Liver (tissue), 9 donors: ENCODE measurements around the gene IGDCC3. TPM values are rescaled to one million over a fixed set of nuclear protein-coding genes. Genes with fewer than 3 reads are reported as not detected.

ENCODE experiments used
- DNase-seq: peaks from one replicate; pipeline ENCODE4 v3.0.0-alpha.2; 2017; ENCODE audit warnings: low spot score
- H3K27ac ChIP-seq, 2 donors: one replicate each; pipeline ENCODE4 v1.7.0; 2013; ENCODE audit warnings: inconsistent platforms in 2 of 2, low read length in 2 of 2, control low read depth in 1 of 2, low read depth in 1 of 2, mild to moderate bottlenecking in 1 of 2
- H3K27me3 ChIP-seq, 4 donors: one replicate each; pipeline versions ENCODE4 v1.6.1 to v1.7.0; 2013; ENCODE audit warnings: low read length in 3 of 4, inconsistent platforms in 1 of 4, mild to moderate bottlenecking in 1 of 4, moderate library complexity in 1 of 4; ENCODE audit not compliant: control insufficient read depth in 4 of 4, insufficient read depth in 4 of 4
- H3K36me3 ChIP-seq, 4 donors: one replicate each; pipeline versions ENCODE4 v1.6.1 to v1.7.0; 2013; ENCODE audit warnings: low read length in 3 of 4, mild to moderate bottlenecking in 3 of 4, low read depth in 1 of 4, moderate library complexity in 1 of 4; ENCODE audit not compliant: control insufficient read depth in 4 of 4, insufficient read depth in 3 of 4
- H3K4me1 ChIP-seq, 4 donors: one replicate each; pipeline versions ENCODE4 v1.6.1 to v1.7.0; 2013; ENCODE audit warnings: low read length in 3 of 4, mild to moderate bottlenecking in 3 of 4, moderate library complexity in 1 of 4; ENCODE audit not compliant: control insufficient read depth in 4 of 4, insufficient read depth in 4 of 4
- H3K4me3 ChIP-seq, 3 donors: one replicate each; pipeline versions ENCODE4 v1.6.1 to v1.7.0; 2013; ENCODE audit warnings: low read length in 3 of 3, control low read depth in 1 of 3, low read depth in 1 of 3, mild to moderate bottlenecking in 1 of 3
- H3K9ac ChIP-seq, 2 donors: one replicate each; pipeline ENCODE4 v1.7.0; 2013; ENCODE audit warnings: low read length in 2 of 2, mild to moderate bottlenecking in 2 of 2, moderate library complexity in 2 of 2, control low read depth in 1 of 2, low read depth in 1 of 2
- H3K9me3 ChIP-seq, 4 donors: one replicate each; pipeline versions ENCODE4 v1.6.1 to v1.7.0; 2013; ENCODE audit warnings: low read length in 3 of 4; ENCODE audit not compliant: control insufficient read depth in 4 of 4
- ATF3 ChIP-seq: IDR thresholded peaks from 2 replicates; pipeline ENCODE4 v1.6.1; 2016; ENCODE audit warnings: antibody characterized with exemption
- CTCF ChIP-seq: fragments of 150-350 bp; IDR thresholded peaks from 2 replicates; pipeline ENCODE4 v1.5.1; 2017; ENCODE audit warnings: improper control_type of control experiment, low read depth, low read length; ENCODE audit not compliant: missing input control
- EGR1 ChIP-seq, 2 donors: IDR thresholded peaks; 2 replicates each; pipeline ENCODE4 v1.6.1; 2016 to 2018; ENCODE audit warnings: antibody characterized with exemption in 2 of 2, low read depth in 2 of 2
- FOXA1 ChIP-seq: IDR thresholded peaks from 2 replicates; pipeline ENCODE4 v1.6.1; 2016; ENCODE audit warnings: antibody characterized with exemption
- FOXA2 ChIP-seq: IDR thresholded peaks from 2 replicates; pipeline ENCODE4 v1.6.1; 2016; ENCODE audit warnings: antibody characterized with exemption
- GABPA ChIP-seq, 2 donors: IDR thresholded peaks in 1 of 2; conservative IDR thresholded peaks in 1 of 2; 2 replicates each; pipeline ENCODE4 v1.6.1; 2016; ENCODE audit warnings: antibody characterized with exemption in 2 of 2, mild to moderate bottlenecking in 1 of 2, moderate library complexity in 1 of 2
- HNF4A ChIP-seq, 2 donors: conservative IDR thresholded peaks; 2 replicates each; pipeline ENCODE4 v1.6.1; 2016; ENCODE audit warnings: antibody characterized with exemption in 2 of 2, mild to moderate bottlenecking in 2 of 2
- HNF4G ChIP-seq: IDR thresholded peaks from 2 replicates; pipeline ENCODE4 v1.6.1; 2016; ENCODE audit warnings: antibody characterized with exemption
- MAX ChIP-seq: IDR thresholded peaks from 2 replicates; pipeline ENCODE4 v1.6.1; 2016; ENCODE audit warnings: antibody characterized with exemption
- NR2F2 ChIP-seq: IDR thresholded peaks from 2 replicates; pipeline ENCODE4 v1.6.1; 2016; ENCODE audit warnings: antibody characterized with exemption
- RAD21 ChIP-seq, 2 donors: IDR thresholded peaks; 2 replicates each; pipeline ENCODE4 v1.6.1; 2016; ENCODE audit warnings: antibody characterized with exemption in 2 of 2, mild to moderate bottlenecking in 2 of 2
- REST ChIP-seq: IDR thresholded peaks from 2 replicates; pipeline ENCODE4 v1.6.1; 2016; ENCODE audit warnings: antibody characterized with exemption, mild to moderate bottlenecking
- RXRA ChIP-seq, 2 donors: IDR thresholded peaks; 2 replicates each; pipeline ENCODE4 v1.6.1; 2017 to 2018; ENCODE audit warnings: antibody characterized with exemption in 2 of 2, mild to moderate bottlenecking in 1 of 2
- SP1 ChIP-seq: IDR thresholded peaks from 2 replicates; pipeline ENCODE4 v1.6.1; 2018; ENCODE audit warnings: antibody characterized with exemption, mild to moderate bottlenecking
- TAF1 ChIP-seq: conservative IDR thresholded peaks from 2 replicates; pipeline ENCODE4 v1.6.1; 2016; ENCODE audit warnings: antibody characterized with exemption, mild to moderate bottlenecking
- YY1 ChIP-seq: IDR thresholded peaks from 2 replicates; pipeline ENCODE4 v1.6.1; 2016; ENCODE audit warnings: antibody characterized with exemption, mild to moderate bottlenecking
- WGBS: extraction: QIAGEN DNeasy Blood & Tissue Kit; methylation state at CpG from one replicate; pipeline ENCODE4 v1.1.7; 2013; 5-methylcytosine and 5-hydroxymethylcytosine counted together
- polyA plus RNA-seq, 2 donors: library from polyadenylated mRNA; stranded (reverse) in 1 of 2; unstranded in 1 of 2; fragments of 200-250 nt in 1 of 2; fragments of >200 nt in 1 of 2; fragmentation: Nextera tagmentation in 1 of 2; extraction: Ambion mirVana in 1 of 2; gene quantifications; one replicate each; pipeline versions ENCODE4 v1.2.1 to v1.2.3, GENCODE V29; 2013 to 2015
- total RNA-seq, 2 donors: library from RNA; depleted of rRNA; stranded (reverse); fragments of >200 nt; gene quantifications; one replicate each; pipeline ENCODE4 v1.2.3, GENCODE V29; 2014
- TF ChIP-seq, protein P1 (sequence below): IDR thresholded peaks from 2 replicates; pipeline ENCODE4 v1.6.1; 2016; ENCODE audit warnings: antibody characterized with exemption
- donor health status: healthy.
- donor health status: healthy.
- donor health status: healthy.
- donor health status: healthy.
- donor health status: healthy.

Gene IGDCC3
- total and polyA plus RNA-seq, 4 donors: 1.5 TPM; not detected in 3

DNA sequence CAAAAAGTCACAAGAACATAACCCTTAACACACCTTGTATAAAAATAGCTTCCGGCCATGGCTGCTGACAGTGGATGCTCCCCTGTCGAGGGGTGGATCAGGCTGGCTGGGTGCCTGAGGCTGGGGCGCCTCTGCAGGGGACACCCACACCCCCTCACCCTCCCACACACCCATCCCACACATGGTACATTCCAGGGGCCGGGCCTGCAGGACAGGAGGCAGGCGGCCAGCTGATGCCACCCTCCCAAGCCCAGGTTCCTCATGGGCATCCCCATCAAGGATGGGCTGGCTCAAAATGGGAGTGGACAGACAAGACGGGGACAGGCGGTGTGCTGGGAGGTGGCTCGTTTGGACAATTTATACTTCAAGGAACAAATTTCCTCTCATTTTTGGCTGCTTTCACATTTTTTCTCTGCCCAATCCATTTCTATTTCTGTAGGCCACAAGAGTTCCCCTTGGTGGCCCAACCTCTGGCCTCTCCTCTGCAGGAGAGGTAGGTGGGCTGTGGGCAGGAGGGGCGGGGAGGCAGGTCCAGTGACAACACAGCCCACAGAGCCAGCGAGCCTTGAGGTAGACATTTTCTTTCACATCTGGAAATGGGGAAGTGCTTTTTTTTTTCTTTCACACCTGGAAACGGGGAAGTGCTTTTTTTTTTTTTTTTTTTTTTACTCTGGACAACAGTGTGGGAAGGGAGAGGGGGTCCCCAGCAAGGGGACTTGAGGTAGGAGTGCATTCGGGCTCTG, 50.0 kb downstream of the IGDCC3 start:
- Histone ChIP-seq H3K9ac (no peak overlapping the region), H3K4me3 (no peak overlapping the region), H3K27me3 (no peaks in the 10 kb centered on the region), H3K4me1 (no peaks in the 10 kb centered on the region), H3K9me3 (no peaks in the 10 kb centered on the region), H3K36me3 (no peaks in the 10 kb centered on the region), H3K27ac (no peak overlapping the region)
- DNase-seq: no peak
- TF ChIP-seq MAX (no peak), NR2F2 (no peak), GABPA (IDR thresholded peaks at IDR 0.05 in 1 of 2, conservative IDR thresholded peaks at IDR 0.05 in 1 of 2) (no peak), FOXA1 (no peak), RXRA (IDR thresholded peaks at IDR 0.05) (no peak), HNF4G (no peak), FOXA2 (no peak), TAF1 (no peak), EGR1 (IDR thresholded peaks at IDR 0.05; ENCODE audit: low read depth in 2 of 2) (no peak), ATF3 (no peak), SP1 (no peak), CTCF (no peak)
- WGBS: 86% methylated on average over 12 of the region's 12 CpGs

DNA sequence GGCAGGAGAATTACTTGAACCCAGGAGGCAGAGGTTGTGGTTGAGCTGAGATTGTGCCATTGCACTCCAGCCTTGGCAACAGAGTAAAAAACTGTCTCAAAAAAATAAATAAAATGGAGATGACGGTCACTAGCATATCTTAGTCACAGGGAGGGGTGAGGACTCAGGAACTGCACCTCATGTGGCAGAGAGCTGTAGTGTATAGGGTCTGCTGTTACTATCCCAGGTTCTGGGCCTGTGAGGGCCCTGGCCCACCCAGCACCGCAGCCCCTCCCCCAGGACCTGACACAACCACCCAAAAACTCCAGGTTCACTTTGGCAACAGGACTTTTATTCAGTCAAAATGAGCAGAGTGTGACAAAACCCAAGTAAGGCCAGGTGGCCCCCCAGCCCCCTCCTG, 51.0 kb downstream of the IGDCC3 start:
- Histone ChIP-seq H3K27ac (no peak overlapping the region), H3K4me1 (no peaks in the 10 kb centered on the region), H3K9ac (no peak overlapping the region), H3K4me3 (no peak overlapping the region), H3K27me3 (no peaks in the 10 kb centered on the region), H3K36me3 (no peaks in the 10 kb centered on the region), H3K9me3 (no peaks in the 10 kb centered on the region)
- no peak for DNase-seq
- WGBS: 80% methylated on average over 2 of the region's 2 CpGs
- TF ChIP-seq RXRA (IDR thresholded peaks at IDR 0.05) (no peak), ATF3 (no peak), RAD21 (IDR thresholded peaks at IDR 0.05) (no peak), CTCF (no peak), YY1 (no peak), HNF4A (conservative IDR thresholded peaks at IDR 0.05) (no peak), REST (no peak), FOXA2 (no peak), TAF1 (no peak), MAX (no peak), FOXA1 (no peak), EGR1 (IDR thresholded peaks at IDR 0.05; ENCODE audit: low read depth in 2 of 2) (no peak), HNF4G (no peak), GABPA (IDR thresholded peaks at IDR 0.05 in 1 of 2, conservative IDR thresholded peaks at IDR 0.05 in 1 of 2) (no peak)
- TF ChIP-seq, protein P1, sequence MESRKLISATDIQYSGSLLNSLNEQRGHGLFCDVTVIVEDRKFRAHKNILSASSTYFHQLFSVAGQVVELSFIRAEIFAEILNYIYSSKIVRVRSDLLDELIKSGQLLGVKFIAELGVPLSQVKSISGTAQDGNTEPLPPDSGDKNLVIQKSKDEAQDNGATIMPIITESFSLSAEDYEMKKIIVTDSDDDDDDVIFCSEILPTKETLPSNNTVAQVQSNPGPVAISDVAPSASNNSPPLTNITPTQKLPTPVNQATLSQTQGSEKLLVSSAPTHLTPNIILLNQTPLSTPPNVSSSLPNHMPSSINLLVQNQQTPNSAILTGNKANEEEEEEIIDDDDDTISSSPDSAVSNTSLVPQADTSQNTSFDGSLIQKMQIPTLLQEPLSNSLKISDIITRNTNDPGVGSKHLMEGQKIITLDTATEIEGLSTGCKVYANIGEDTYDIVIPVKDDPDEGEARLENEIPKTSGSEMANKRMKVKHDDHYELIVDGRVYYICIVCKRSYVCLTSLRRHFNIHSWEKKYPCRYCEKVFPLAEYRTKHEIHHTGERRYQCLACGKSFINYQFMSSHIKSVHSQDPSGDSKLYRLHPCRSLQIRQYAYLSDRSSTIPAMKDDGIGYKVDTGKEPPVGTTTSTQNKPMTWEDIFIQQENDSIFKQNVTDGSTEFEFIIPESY: no peak
